CD4-positive, alpha-beta T cell treated with Interleukin-6 for 4 hours (primary cell): ENCODE measurements around the gene SYCP2L.
"Not testable (repeated sequence)": the region's sequence is repeated elsewhere in the genome, so short reads cannot be mapped to it uniquely, and the experiment has no call there.

Source experiments
- DNase-seq: peaks from one replicate; pipeline ENCODE4 v3.0.0-alpha.2; 2020; ENCODE audit warnings: mixed read lengths

SYCP2L gene

DNA sequence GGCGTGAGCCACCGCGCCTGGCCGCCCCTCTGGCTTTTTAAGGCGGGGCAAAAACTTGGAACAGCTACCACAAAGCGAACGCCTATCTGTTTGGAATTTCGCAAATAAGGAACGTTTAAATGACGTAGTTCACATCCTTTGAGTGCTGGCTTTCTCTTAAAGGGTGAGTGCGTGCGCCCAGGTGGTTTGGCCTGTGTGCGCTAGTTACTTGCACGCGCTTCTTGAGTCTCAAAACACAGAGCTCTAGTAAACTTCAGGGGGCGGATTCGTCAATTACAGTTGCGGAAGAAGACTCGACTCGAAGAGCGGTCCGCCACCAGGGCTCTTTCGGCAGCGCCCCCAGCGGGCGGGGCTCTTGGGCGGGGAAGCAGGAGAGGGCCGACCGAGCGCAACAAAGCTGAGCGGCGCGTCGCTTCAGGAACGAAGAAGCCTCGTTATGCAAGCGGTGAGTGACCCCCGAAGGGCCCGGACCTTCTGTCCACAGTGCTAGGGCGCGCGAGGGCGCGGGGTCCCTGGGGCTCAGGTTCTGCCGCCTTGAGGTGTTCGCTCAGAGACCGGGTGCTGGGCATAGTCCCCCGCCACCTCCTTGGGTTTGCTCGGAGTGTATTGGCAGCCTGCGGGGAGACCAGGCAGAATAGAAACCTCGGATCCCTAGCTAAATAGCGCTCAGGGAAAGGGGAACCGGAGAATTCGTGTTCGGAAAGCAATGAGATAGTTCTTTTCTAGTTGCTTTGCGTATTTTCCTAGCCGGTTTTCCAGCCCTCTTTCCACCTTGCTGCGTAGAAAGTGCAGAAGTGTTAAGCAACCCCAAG lies at the start of gene SYCP2L:
Gene SYCP2L, plus strand, starts transcription at position 362 of the 812 bp plus-strand sequence. Its CDS starts 75 bp downstream, at position 437.
- peak; percentile 8 for DNase-seq

DNA sequence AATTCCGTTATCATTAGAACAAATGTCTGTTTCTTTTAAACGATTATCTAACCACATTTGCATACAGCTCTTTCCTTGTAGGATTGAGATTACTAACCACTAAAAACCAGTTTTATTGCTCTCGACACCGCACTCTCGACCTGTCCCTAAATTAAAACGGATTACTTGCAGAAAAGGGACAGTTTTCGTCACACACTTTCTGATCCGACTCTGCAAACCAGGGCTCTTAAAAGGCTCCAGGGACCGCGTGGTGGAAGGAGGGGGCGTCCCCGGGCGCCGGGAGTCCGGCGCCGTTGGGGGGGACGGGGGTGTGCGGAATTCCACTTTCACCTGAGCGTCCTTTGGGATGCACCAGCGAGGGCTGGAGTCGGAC lies 49.2 kb upstream of the SYCP2L start:
- no peak for DNase-seq

DNA sequence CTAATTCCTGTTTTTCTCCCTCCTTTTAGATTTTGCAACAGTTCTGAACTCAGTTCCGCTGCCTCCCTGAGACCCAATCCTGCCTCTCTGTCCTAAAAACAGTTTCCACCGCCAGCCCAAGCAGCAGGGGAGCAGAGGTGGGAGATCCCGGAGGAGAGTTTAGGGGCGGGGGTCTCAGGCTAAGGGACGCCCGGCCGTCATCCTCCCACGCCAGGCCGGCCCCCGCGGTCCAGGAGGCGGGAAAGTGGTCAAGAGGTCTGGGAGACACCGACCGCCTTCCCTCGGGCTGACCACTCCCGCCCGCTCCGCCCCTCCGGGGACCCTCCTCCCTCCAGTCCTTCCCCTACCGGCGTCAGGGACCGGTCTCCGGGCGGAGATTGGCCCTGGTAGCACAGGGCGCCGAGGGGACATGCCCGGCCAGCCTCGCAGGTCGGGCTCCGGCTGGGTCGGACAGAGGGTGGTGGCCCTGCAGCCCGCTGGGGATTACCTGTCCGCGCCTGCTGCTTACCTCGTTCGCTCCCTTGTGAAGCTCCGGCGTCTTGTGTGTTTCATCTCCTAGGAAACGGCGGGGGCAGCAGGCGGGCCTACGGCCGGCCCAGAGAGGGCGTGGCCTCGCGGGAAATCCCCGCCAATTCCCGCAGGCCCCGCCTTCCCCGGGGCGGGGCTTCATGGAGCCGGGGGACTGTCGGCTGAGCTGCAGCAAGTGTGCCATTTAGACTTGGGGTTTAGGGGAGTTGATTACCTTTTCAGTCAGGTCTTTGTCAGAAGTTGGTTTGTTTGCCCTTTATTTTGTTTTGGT lies 48.7 kb upstream of the SYCP2L start, which contains the start of gene MAK:
Gene MAK, minus strand, starts transcription at position 545 of the 799 bp plus-strand sequence. CDS start 7,891 bp downstream, outside the sequence.
- DNase-seq, result peak; percentile 87

DNA sequence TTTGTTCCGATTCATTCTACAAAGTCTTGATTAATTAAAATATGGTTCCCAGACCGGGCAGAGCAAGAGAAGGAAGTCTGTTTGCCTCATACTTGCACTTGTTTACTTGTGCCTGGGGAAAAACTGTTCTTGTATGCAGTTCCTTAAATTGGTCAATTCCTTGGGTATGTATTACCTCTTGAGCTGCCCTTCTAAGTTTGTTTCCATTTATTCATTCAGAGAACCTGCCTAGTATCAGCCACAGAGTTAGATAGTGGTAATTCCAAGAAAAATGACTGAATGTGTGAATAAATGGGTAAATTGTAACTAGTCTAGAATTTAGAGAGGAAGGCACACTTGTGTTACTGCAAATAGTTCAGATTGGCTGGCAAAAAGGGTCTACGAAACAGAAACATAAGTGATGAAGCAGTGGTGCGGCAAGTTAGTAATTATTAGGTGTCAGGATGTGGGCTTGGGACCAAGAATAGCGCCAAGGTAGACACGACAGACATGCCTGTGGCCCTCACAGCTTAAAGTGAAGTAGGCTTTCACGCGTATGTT lies 48.0 kb upstream of the SYCP2L start:
- no peak for DNase-seq

DNA sequence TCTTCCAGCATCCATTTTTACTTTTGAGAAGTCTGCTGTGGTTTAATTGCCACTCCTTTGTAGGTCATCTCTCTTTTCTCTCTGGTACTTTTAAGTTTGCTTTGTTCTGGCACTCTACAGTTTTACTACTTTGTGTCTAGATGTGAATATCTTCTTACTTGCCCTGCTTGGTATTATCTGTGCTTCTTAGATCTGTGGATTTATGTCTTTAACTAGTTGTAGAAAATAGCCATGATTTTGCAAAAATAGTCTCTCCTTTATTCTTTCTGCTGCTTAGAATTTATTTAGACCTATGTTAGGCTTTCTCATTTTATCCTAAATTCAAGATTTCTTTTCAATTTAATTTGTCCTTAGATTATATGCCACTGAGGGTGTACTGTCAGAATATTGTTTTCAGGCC lies 43.3 kb upstream of the SYCP2L start:
- DNase-seq, result no peak

DNA sequence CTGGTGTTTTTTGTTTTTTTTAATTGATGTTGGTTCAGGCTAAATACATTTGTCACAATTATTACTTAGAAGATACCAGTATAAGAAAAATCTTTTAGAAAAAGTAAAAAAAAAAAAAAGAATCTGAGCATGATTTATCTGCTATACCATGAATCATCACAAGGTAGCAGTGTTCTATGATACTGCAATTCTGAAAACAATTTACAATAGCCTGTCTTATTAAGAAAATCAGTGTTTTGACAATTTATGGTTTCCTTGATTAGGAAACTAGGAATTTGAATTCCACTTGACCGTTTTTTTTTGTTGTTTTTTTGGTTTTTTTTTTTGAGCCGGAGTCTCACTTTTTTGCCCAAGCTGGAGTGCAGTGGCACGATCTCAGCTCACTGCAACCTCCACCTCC lies 39.2 kb upstream of the SYCP2L start:
- DNase-seq, result no peak

DNA sequence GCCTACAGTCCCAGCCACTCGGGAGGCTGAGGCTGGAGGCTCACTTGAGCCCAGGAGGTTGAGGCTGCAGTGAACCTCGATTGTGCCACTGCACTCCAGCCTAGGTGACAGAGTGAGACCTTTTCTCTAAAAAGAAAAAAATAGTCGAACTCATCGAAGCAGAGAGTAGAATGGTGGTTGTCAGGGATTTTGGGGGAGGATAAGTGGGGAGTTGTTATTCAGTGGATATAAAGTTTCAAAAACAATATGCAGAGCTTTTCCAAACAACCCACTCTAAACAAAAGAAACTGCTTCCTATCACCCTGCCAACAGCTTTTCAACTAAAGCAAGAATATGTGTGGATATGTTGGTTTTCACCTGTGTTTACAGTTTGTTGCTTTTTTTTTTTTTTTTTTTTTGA lies 37.0 kb upstream of the SYCP2L start:
- no peak for DNase-seq

DNA sequence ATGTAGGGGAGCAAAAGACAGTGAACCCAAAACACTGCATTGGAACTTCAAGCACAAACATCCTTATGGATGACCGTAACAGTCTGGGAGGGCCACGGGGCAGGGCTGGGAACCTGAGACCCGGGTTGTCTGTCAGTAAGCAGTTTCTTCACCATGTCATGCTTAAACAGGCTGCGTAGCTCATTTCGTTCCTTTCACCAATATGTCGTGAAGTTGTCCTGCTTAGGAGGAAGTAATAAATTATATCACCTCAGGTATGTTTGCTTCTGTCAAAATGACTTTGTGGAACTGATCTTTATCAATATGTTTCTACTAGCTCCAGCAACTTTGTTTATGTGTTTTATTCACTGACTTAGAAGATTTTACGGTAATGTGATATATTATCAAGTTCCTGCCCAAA lies 36.1 kb upstream of the SYCP2L start:
- no peak for DNase-seq

DNA sequence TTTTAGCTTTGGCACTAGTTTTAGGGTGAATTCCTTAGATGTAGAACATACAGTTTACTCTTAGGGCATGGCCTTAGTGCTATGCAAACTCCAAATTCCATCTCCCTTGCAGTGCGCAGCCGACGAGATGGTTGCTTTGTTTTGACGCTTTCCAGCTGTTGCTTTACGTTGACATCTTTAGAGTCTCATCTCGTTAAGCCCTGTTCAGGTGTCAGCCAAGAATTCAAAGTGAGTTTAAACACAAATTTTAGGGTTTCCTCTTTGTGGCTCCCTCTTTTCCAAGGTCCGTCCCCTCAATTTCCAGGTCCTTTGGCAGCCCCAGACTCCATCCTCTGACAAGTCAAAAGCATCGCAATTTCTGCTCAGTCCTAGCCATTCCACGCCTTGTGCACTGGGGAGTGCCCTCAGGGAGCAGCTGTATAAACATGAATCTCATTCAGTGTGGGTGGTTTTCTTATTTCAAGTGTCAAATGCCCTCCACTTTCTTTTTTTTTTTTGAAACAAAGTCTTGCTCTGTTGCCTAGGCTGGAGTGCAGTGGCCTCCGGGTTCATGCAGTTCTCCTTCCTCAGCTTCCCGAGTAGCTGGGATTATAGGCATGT lies 34.4 kb upstream of the SYCP2L start:
- no peak for DNase-seq

DNA sequence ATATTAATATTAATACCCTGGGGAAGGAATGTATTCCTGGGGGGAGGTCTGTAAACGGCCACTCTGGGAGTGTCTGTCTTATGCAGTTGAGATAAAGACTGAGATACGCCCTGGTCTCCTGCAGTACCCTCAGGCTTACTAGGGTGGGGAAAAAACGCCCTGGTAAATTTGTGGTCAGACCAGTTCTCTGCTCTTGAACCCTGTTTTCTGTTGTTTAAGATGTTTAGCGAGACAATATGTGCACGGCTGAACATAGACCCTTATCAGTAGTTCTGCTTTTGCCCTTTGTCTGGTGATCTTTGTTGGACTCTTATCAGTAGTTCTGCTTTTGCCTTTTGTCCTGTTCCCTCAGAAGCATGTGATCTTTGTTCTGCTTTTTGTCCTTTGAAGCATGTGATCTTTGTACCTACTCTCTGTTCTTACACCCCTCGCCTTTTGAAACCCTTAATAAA lies 33.0 kb upstream of the SYCP2L start:
- DNase-seq, result not testable (repeated sequence)

DNA sequence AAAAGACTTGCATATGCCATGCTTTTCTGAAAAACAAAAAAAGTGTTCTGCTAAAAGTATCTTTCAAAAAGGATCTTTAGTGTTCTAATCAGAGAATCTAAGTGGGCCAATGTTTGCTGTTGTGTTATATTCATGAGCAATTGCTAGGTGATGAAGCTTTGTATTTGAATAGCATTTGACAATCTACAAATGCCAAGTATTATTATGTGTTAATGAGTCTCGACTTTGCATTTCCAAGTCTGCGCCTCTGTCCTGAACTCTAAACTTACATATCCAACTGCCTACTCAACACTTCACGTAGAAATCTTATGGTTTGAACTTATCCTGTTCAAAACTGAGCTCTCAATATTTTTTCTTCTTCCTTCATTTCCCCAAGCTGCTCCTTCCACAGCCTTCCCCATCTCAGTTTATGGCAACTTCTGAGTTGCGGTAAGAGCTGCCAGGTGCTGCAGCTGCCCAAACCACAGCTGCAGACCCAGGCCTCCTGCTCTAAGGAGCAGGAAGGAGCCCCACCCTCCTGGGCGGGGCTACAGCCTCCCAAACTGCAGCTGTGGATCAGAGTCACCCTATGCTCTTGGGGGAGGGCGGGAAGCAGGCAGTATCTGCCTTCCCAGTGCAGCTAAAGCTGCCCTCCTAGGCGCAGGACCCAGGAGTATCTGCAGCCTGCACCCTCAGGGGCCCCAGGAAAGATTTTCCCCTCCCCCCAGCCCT lies 31.8 kb upstream of the SYCP2L start:
- no peak for DNase-seq

DNA sequence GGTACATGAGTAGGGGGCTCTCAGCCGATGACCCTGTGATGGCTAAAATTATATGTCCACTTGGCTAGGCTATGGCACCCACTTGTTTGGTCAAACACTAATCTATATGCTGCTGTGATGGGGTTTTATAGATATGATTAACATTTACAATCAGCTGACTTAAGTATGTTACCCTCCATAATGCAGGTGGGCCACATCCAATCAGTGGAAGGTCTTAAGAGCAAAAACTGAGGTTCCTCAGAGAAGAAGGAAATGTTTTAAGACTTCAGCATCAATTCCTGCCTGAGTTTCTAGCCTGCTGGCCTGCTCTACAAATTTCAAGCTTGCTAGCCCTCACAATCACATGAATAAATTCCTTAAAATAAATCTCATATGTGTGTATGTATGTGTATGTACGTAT lies 29.6 kb upstream of the SYCP2L start:
- no peak for DNase-seq

DNA sequence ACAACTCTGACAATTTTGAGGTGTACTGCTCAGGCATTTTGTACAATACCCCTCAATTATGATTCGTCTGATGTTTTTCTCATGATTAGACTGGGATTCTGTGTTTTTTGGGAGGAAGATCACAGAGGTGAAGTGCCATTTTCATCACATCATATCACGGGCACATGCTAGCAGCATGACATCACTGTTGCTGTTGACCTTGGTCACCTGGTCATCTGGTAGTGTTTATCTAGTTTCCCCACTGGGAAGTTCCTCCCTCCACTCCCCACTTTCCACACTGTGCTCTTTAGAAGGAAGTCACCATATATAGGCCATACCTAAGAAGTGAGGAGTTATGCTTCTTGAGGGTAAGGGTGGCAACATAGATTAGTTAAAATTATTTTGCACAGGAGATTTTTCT lies 25.8 kb upstream of the SYCP2L start:
- no peak for DNase-seq

DNA sequence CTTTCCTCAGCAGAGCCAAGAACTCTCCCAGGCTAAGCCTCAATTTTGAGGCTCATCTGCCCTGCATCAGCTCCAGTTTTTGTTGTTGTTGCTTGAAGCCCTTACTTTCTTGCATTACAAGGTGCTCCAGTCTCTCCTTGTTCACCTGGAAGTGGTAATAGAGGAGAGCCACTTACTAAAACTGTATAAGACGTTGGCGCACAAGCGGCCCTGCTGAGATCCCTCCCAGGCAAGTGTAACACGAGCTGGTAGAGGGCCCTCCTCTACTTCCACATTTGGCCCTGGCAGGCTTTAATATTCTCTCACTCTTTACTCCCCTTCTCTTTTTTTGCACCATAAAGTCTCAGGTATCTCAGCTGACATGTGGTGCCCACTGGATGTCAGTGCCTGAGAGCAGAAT lies 24.5 kb upstream of the SYCP2L start:
- DNase-seq, result no peak

DNA sequence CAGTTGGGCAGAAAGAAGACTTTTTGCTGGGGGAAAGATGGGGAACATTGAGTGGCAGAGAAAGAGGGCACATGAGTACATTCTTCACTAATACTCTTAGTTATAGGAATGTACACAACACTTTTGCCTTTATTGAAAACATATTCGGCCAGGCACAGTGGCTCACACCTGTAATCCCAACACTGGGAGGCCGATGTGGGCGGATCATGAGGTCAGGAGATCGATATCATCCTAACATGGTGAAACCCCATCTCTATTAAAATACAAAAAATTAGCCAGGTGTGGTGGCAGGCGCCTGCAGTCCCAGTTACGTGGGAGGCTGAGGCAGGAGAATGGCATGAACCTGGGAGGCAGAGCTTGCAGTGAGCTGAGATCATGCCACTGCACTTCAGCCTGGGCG lies 23.8 kb upstream of the SYCP2L start:
- DNase-seq, result not testable (repeated sequence)

DNA sequence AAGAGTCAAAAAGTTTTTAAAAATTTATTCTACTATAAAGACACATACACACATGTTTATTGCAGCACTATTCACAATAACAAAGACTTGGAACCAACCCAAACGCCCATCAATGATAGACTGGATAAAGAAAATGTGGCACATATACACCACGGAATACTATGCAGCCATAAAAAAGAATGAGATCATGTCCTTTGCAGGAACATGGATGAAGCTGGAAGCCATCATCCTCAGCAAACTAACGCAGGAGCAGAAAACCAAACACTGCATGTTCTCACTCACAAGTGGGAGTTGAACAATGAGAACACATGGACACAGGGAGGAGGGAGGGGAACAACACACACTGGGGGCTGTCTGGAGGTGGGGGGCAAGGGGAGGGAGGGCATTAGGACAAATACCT lies 20.1 kb upstream of the SYCP2L start:
- DNase-seq, result not testable (repeated sequence)

DNA sequence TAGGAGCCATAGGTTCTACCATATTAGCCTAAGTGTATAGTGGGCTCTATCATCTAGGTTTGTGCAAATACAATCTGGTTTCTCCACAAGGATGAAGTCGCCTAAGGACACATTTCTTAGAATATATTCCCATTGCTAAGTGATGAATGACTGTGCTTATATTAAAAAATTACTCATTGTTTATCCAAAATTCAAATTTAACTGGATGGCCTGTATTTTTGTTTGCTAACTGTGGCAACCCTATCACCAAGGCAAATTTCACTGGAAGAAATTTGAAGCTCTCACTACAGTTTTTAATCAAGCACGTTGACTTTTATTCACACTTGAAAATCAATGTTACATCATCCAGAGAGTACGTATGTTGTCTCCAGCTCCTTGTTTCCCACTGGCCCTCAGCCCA lies 18.9 kb upstream of the SYCP2L start:
- no peak for DNase-seq

DNA sequence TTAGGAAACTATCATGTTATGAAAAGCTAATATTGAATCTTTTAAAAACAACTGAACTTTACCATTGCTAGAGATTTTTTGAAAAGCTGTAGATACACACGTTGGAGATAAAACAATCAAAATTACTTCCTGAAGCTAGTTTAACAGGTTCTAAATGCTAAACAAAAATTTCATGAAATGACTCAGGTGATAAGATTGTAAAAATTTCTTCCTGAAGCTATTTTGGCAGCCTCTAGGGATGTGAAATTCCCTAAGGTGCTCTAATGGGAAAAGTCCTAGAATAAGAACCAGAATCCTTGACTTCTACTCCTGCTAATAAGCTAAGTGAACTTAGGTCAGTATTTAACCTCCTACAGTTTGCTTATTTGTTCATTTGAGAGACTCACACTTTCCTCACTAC lies 13.5 kb upstream of the SYCP2L start:
- DNase-seq, result no peak

DNA sequence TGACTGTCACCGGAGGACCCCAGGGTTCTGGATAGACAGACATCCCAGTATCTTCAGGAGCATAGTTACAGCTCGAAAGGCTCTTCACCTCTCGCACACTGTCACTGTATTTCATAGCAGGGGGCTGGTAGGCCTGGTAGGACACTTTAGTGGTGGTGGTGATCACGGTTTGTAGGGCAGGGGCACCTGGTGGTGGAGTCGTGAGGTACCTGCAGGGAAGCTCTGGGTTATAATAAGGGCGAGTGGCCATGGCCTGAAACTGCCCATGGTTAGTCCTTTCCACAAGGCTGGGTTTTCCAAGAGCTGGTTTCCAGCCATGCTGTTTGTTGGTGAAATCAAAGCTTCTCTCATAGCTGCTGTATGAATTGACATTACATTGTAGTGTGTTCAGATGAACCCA lies 12.6 kb upstream of the SYCP2L start:
- DNase-seq, result no peak

DNA sequence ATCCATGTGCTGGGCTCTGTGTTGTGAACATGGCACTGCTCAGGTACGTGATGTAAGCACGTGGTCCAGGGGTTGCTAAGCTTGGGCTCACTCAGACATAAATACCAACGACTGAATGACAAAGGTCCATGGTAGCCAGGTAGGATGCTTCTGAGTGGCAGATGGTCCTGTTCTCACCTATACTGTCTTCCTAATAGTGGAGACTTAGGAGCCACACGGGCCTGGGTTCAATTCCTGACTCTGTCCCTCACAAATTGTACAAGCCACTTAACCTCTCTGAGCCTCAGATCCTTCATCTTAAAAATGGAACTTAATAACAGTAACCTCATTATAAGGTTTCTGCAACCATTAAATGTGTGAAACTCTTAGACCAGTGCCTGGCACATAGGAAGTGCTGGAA lies 11.8 kb upstream of the SYCP2L start:
- no peak for DNase-seq

DNA sequence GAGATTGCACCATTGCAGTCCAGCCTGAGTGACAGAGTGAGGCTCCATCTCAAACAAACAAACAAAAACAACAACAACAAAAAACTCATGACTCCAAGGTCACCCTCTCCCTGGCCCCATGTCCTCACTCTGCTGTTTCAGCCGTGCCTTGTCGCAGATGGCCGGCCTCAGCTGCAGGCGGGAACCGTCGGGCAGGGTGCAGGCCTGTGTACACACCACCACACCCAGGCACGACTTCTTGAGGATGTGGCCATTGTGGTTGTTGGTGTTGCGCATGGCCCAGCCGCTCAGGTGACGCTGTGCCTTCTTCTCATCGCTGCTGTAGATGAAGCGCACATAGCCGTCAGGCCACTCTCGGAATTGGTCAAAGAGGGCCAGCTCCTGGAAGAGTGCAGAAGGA lies 9.8 kb upstream of the SYCP2L start:
- no peak for DNase-seq

DNA sequence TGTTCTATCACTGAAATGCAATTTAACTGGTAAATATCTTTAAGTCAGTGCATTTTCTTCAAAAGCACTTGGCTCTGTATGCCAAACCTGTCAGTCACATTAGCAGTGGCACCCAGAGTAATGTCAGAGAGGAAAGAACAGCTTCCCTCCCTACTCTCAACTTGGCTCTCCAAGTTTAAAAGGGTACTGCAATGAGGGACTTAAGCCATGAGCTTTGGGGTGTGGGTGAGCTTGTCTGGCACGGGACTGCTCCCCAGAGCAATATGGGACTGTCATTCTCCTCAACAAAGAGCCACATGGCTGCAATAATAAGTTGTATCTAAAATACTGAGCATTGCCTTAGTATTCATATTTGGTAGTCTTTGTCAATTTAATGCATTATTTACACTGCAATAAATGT lies 9.0 kb upstream of the SYCP2L start:
- DNase-seq, result no peak

DNA sequence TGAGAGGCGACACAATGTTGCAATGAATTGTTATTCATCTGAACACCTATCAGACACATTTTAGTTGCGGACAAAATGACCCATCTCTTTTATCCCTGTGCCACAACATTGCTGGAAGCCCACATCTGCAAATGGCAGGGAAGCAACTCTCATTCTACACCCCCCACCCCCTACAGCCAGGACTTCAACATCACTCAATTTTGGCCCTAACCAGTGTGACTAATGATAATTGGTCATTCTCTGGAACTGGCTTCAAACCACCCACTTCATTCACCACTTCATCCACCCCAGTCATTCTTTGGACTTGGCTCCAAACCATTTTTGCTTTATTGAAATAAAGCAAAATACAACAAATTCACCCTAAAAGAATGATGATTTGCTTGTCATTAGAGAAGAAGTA lies 6.5 kb upstream of the SYCP2L start:
- DNase-seq, result no peak
